ENCODE measurements around the gene CBX8. TPM values are rescaled to one million over a fixed set of nuclear protein-coding genes. Genes with fewer than 3 reads are reported as not detected.
A peak's percentile ranks its signal among the peaks of the same experiment; 100 is the strongest.

Gene CBX8
- polyA plus RNA-seq, 3 donors: 0.51 to 2.5 (median 2.5) TPM

- no peaks in the 10 kb centered on the region for H3K36me3 Mint-ChIP-seq
- Histone ChIP-seq H4K20me1 (ENCODE audit: insufficient read depth, low read length) (no peaks in the 10 kb centered on the region), H3K9me3 (replicated peaks in 1 of 2; ENCODE audit: control insufficient read depth in 1 of 2, insufficient read depth in 1 of 2, low read length in 2 of 2) (no peaks in the 10 kb centered on the region), H3K27me3 (ENCODE audit: control insufficient read depth in 2 of 2, insufficient read depth in 2 of 2, low read length in 2 of 2) (no peaks in the 10 kb centered on the region), H3K36me3 (replicated peaks in 1 of 2; ENCODE audit: control insufficient read depth in 1 of 2, insufficient read depth in 2 of 2, low read length in 2 of 2) (no peaks in the 10 kb centered on the region), H2AFZ (ENCODE audit: insufficient read depth, low read depth, low read length, poor library complexity, severe bottlenecking) (no peak overlapping the region), H3K4me1 (ENCODE audit: control insufficient read depth in 1 of 2, insufficient read depth in 2 of 2, low read length in 2 of 2) (no peaks in the 10 kb centered on the region), H3K4me3 (replicated peaks in 1 of 3; ENCODE audit: low read depth in 2 of 3, low read length in 3 of 3) (no peak overlapping the region), H3K9ac (ENCODE audit: insufficient read depth, low read length, poor library complexity, severe bottlenecking) (no peak overlapping the region), H3K4me2 (replicated peaks; ENCODE audit: extremely low read depth, low read length, poor library complexity, severe bottlenecking) (no peak overlapping the region), H3K27ac (ENCODE audit: low read depth in 1 of 2, low read length in 2 of 2) (no peak overlapping the region), H3K79me2 (ENCODE audit: insufficient read depth, low read length) (no peaks in the 10 kb centered on the region)
- H3K27me3 Mint-ChIP-seq (ENCODE audit: low read depth in 3 of 3): peaks cover 1 to 27% (median 12%) of the 10 kb centered on the region in 3 donors
- no peak for DNase-seq
- peaks cover 2% of the 10 kb centered on the region for H3K4me1 Mint-ChIP-seq
- no peak overlapping the region for H3K27ac Mint-ChIP-seq
- no CpG with 5 or more reads among the region's 3 CpGs for WGBS (ENCODE audit: insufficient coverage)
- H3K9me3 Mint-ChIP-seq: peaks cover 0 to 2% (median 0%) of the 10 kb centered on the region in 7 donors
- H3K4me3 Mint-ChIP-seq: no peak overlapping the region
- TF ChIP-seq, protein P1, sequence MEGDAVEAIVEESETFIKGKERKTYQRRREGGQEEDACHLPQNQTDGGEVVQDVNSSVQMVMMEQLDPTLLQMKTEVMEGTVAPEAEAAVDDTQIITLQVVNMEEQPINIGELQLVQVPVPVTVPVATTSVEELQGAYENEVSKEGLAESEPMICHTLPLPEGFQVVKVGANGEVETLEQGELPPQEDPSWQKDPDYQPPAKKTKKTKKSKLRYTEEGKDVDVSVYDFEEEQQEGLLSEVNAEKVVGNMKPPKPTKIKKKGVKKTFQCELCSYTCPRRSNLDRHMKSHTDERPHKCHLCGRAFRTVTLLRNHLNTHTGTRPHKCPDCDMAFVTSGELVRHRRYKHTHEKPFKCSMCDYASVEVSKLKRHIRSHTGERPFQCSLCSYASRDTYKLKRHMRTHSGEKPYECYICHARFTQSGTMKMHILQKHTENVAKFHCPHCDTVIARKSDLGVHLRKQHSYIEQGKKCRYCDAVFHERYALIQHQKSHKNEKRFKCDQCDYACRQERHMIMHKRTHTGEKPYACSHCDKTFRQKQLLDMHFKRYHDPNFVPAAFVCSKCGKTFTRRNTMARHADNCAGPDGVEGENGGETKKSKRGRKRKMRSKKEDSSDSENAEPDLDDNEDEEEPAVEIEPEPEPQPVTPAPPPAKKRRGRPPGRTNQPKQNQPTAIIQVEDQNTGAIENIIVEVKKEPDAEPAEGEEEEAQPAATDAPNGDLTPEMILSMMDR (IDR thresholded peaks at IDR 0.05): no peak
- intact Hi-C loops (cut with micrococcal nuclease): no loop called here
Measured at GRCh38 chr17:79765708-79766107, 31.2 kb downstream of the CBX8 start.

GRCh38 chr17:79761894-79762589 lies 34.8 kb downstream of the CBX8 start:
- Histone ChIP-seq H3K9ac (ENCODE audit: insufficient read depth, low read length, poor library complexity, severe bottlenecking) (no peak overlapping the region), H3K9me3 (replicated peaks in 1 of 2; ENCODE audit: control insufficient read depth in 1 of 2, insufficient read depth in 1 of 2, low read length in 2 of 2) (no peaks in the 10 kb centered on the region), H3K4me2 (replicated peaks; ENCODE audit: extremely low read depth, low read length, poor library complexity, severe bottlenecking) (no peak overlapping the region), H3K4me3 (replicated peaks in 1 of 3; ENCODE audit: low read depth in 2 of 3, low read length in 3 of 3) (no peak overlapping the region), H3K4me1 (ENCODE audit: control insufficient read depth in 1 of 2, insufficient read depth in 2 of 2, low read length in 2 of 2) (no peaks in the 10 kb centered on the region), H4K20me1 (ENCODE audit: insufficient read depth, low read length) (no peaks in the 10 kb centered on the region), H3K79me2 (ENCODE audit: insufficient read depth, low read length) (no peaks in the 10 kb centered on the region), H3K36me3 (replicated peaks in 1 of 2; ENCODE audit: control insufficient read depth in 1 of 2, insufficient read depth in 2 of 2, low read length in 2 of 2) (no peaks in the 10 kb centered on the region), H2AFZ (ENCODE audit: insufficient read depth, low read depth, low read length, poor library complexity, severe bottlenecking) (no peak overlapping the region), H3K27ac (ENCODE audit: low read depth in 1 of 2, low read length in 2 of 2) (no peak overlapping the region), H3K27me3 (ENCODE audit: control insufficient read depth in 2 of 2, insufficient read depth in 2 of 2, low read length in 2 of 2) (no peaks in the 10 kb centered on the region)
- TF ChIP-seq, protein P1 (IDR thresholded peaks at IDR 0.05): no peak
- H3K27ac Mint-ChIP-seq: peak overlapping the region in 1 of 7 donors; percentile 8
- no peak overlapping the region for H3K4me3 Mint-ChIP-seq
- peaks cover 0 to 1% (median 0%) of the 10 kb centered on the region in 7 donors for H3K9me3 Mint-ChIP-seq
- WGBS (ENCODE audit: insufficient coverage): 90% methylated on average over 14 of the region's 19 CpGs
- H3K27me3 Mint-ChIP-seq (ENCODE audit: low read depth in 3 of 3): peaks cover 6 to 15% (median 9%) of the 10 kb centered on the region in 3 donors
- DNase-seq: no peak
- intact Hi-C loops (cut with micrococcal nuclease): no loop called here
- H3K4me1 Mint-ChIP-seq: no peaks in the 10 kb centered on the region
- H3K36me3 Mint-ChIP-seq: no peaks in the 10 kb centered on the region
